Naive B cell (primary cell): ENCODE data around the gene UBE2L5. TPM values are rescaled to one million over a fixed set of nuclear protein-coding genes. Genes with fewer than 3 reads are reported as not detected.
"Not testable (repeated sequence)": the region's sequence is repeated elsewhere in the genome, so short reads cannot be mapped to it uniquely, and the experiment has no call there.

Source experiments
- ATAC-seq, 2 donors: fragments of 150-1000 bp; cut with Tn5 transposase; 2 replicates each; pipeline ENCODE4 v1.10.0; 2021; ENCODE audit warnings: low read depth in 2 of 2, mild to moderate bottlenecking in 2 of 2, moderate library complexity in 2 of 2
- DNase-seq: peaks from one replicate; pipeline ENCODE4 v3.0.0; 2022
- H3K27ac Mint-ChIP-seq, 6 donors: one replicate each; pipeline ENCODE4 v1.8.0; 2020 to 2022; ENCODE audit warnings: mild to moderate bottlenecking in 6 of 6, mixed read lengths in 6 of 6, moderate library complexity in 5 of 6, inconsistent platforms in 2 of 6
- H3K27me3 Mint-ChIP-seq, 3 donors: one replicate each; pipeline ENCODE4 v1.8.0; 2021 to 2022; ENCODE audit warnings: mixed read lengths in 3 of 3, mild to moderate bottlenecking in 1 of 3
- H3K36me3 Mint-ChIP-seq, 2 donors: one replicate each; pipeline ENCODE4 v1.8.0; 2020 to 2022; ENCODE audit warnings: mixed read lengths in 2 of 2, inconsistent platforms in 1 of 2, mild to moderate bottlenecking in 1 of 2
- H3K4me1 Mint-ChIP-seq, 3 donors: one replicate each; pipeline ENCODE4 v1.8.0; 2020 to 2022; ENCODE audit warnings: mixed read lengths in 3 of 3, inconsistent platforms in 1 of 3, mild to moderate bottlenecking in 1 of 3, moderate library complexity in 1 of 3
- H3K4me3 Mint-ChIP-seq, 8 donors: one replicate each; pipeline ENCODE4 v1.8.0; 2020 to 2022; ENCODE audit warnings: mild to moderate bottlenecking in 8 of 8, mixed read lengths in 8 of 8, moderate library complexity in 8 of 8, inconsistent platforms in 2 of 8
- H3K9me3 Mint-ChIP-seq, 7 donors: one replicate each; pipeline ENCODE4 v1.8.0; 2020 to 2022; ENCODE audit warnings: mixed read lengths in 7 of 7, mild to moderate bottlenecking in 5 of 7, inconsistent platforms in 2 of 7, moderate library complexity in 1 of 7
- polyA plus RNA-seq, 6 donors: library from polyadenylated mRNA; unstranded; fragments of 300-500 nt; fragmentation: Illumina TruSeq; gene quantifications; one replicate each; pipeline ENCODE4 v1.2.3, GENCODE V29; 2021; ENCODE audit warnings: low read depth in 6 of 6

The UBE2L5 gene
- polyA plus RNA-seq, 6 donors from 2014 or later = 0.19 to 0.31 TPM; not detected in 4

DNA sequence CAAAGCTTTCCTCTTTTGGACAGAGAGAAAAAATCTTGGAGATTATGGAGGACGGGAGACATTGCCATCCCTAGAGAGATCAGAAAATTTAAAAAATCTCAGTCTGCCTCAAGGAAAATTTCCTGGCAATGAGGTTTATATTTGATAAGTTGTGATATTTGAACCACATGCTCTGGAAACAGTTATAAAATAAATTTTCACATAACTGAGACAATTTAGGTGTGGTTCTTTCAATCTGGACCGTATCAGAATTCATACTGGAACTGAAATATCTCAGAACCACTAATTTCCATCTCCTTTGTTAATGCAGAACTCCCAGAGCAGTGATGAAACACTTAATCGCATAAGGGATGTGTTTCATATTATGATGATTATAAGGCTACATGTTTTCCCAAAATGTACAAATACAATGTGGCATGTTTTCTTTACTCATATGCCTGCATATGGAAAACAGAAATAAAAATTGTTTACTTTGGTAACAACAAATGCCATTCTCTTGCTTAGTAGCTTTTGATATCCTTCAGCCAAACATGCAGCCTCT, 13.7 kb downstream of the UBE2L5 start:
- Mint-ChIP-seq H3K36me3 (no peaks in the 10 kb centered on the region), H3K27me3 (no peaks in the 10 kb centered on the region), H3K9me3 (no peaks in the 10 kb centered on the region), H3K4me3 (no peak overlapping the region), H3K4me1 (peaks cover 11 to 24% (median 22%) of the 10 kb centered on the region in 3 donors), H3K27ac (peak overlapping the region in 1 of 6 donors; percentile 11)
- ATAC-seq = no peak
- DNase-seq = no peak

DNA sequence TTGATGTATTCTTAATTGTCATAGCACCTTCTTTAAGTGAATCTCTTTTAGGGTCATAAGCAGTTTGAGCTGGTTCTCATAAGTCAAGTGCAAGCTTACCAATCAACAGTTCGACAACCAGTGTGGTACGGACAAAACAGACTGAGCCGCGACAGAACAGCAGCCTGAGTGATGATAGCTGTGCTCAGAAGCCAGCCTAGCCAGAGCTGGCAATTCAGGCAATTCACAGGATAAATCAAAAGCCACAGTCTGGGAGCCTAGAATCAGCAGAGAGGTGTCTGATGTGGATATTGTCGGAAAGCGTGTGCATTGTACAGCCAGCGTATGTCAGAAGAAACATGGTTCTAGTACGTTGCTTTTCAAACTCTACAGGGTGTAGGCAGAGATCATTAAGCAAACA, 14.9 kb downstream of the UBE2L5 start:
- Mint-ChIP-seq H3K4me3 (no peak overlapping the region), H3K36me3 (no peaks in the 10 kb centered on the region), H3K27me3 (no peaks in the 10 kb centered on the region), H3K9me3 (no peaks in the 10 kb centered on the region), H3K27ac (peak overlapping the region in 1 of 6 donors; percentile 16), H3K4me1 (peaks cover 16 to 28% (median 26%) of the 10 kb centered on the region in 3 donors)
- DNase-seq (no peak), ATAC-seq (no peak)

GRCh38 chr13:30438286-30438685, 16.0 kb downstream of the UBE2L5 start:
- H3K4me3 Mint-ChIP-seq = no peak overlapping the region
- H3K4me1 Mint-ChIP-seq = peaks cover 21 to 38% (median 33%) of the 10 kb centered on the region in 3 donors
- no peaks in the 10 kb centered on the region for H3K36me3 Mint-ChIP-seq
- H3K9me3 Mint-ChIP-seq = no peaks in the 10 kb centered on the region
- H3K27me3 Mint-ChIP-seq = no peaks in the 10 kb centered on the region
- DNase-seq (no peak), ATAC-seq (no peak)
- peak overlapping the region in 1 of 6 donors; percentile 54 for H3K27ac Mint-ChIP-seq

GRCh38 chr13:30440910-30441703, 18.8 kb downstream of the UBE2L5 start:
- ATAC-seq (peak in 1 of 2 donors; percentile 8), DNase-seq (no peak)
- Mint-ChIP-seq H3K9me3 (no peaks in the 10 kb centered on the region), H3K27ac (peak overlapping the region in 4 of 6 donors; percentile 56 to 89 (median 85)), H3K4me1 (peaks cover 45 to 64% (median 60%) of the 10 kb centered on the region in 3 donors), H3K36me3 (no peaks in the 10 kb centered on the region), H3K27me3 (no peaks in the 10 kb centered on the region), H3K4me3 (peak overlapping the region in 6 of 8 donors; percentile 12 to 67 (median 43))

DNA sequence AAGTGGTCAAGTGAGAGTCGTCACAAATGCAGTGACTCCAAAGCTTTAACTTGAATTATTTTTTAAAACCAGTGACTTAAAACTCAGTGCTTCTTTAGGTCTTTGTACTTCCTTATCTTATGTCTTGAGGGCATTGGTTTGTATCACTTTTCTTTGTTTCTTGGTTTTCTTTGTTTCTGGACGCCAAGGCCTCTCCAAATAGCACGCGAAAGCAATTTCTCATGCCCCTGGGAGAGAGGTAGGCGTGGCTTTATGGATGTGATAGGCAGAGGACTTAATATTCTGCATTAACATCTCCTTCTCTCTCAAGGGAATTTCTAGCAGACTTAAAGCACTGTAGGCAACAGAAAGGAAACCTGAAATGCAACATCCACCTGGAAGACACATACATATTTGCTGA, 20.6 kb downstream of the UBE2L5 start:
- H3K4me3 Mint-ChIP-seq = peak overlapping the region; percentile 42 to 94 (median 84)
- peaks cover 55 to 82% (median 74%) of the 10 kb centered on the region in 3 donors for H3K4me1 Mint-ChIP-seq

GRCh38 chr13:30443491-30443890, 21.2 kb downstream of the UBE2L5 start:
- not testable (repeated sequence) for ATAC-seq, H3K27me3 Mint-ChIP-seq, H3K36me3 Mint-ChIP-seq, H3K9me3 Mint-ChIP-seq, DNase-seq
- H3K4me3 Mint-ChIP-seq = peak overlapping the region; percentile 73 to 96 (median 84)
- H3K4me1 Mint-ChIP-seq = peaks cover 52 to 85% (median 71%) of the 10 kb centered on the region in 3 donors
- peak overlapping the region; percentile 74 to 97 (median 94) for H3K27ac Mint-ChIP-seq

More for the DNA sequence above, 20.6 kb downstream of the UBE2L5 start:
- DNase-seq = peak; percentile 29
- Mint-ChIP-seq H3K27me3 (no peaks in the 10 kb centered on the region), H3K9me3 (no peaks in the 10 kb centered on the region), H3K36me3 (no peaks in the 10 kb centered on the region), H3K27ac (peak overlapping the region; percentile 74 to 97 (median 89))
- peak; percentile 15 to 29 for ATAC-seq

DNA sequence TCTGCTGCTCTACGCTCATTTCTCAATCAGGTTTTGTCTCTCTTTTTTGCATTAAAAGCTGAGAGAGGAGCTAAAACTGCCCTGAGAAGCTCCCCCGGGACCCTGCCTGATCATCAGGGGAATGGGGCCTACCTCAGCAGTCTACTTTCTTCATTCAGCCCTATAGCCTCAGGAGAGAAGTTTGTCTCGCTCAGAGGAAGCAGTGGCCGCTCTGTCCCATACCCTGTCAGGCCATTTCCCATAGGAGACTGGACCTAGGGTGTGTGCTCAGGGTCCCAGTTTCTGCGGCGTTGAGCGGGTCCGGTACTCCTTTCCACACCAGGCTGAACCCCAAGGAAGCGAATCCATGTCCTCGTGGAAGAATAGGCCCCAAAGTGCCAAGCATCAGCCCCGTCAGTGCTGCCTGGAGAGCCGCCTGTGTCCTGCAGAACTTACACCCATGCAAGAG, 21.7 kb downstream of the UBE2L5 start:
- Mint-ChIP-seq H3K27me3 (no peaks in the 10 kb centered on the region), H3K36me3 (no peaks in the 10 kb centered on the region), H3K9me3 (no peaks in the 10 kb centered on the region), H3K27ac (peak overlapping the region; percentile 79 to 97 (median 94)), H3K4me3 (peak overlapping the region; percentile 73 to 96 (median 84)), H3K4me1 (peaks cover 49 to 81% (median 66%) of the 10 kb centered on the region in 3 donors)
- peak; percentile 77 for DNase-seq
- ATAC-seq = peak; percentile 75 to 81

DNA sequence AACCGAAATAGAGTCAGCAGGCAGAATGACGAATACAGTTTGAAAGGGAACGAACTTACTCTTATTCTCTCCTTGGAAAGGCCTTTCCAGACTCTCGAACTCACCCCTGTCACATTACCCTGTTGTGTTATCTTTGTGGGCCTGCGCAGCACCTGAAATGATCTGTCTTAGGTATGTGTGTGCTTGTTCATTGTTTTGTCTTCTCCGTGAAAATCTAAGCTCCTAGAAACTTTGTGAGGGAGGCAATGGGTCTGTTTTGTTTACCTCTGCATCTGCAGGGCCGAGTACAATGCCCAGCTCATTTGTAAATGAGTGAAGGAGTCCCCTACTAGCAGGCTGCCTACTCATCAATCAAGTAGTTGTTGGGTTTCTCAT, 23.8 kb downstream of the UBE2L5 start:
- H3K36me3 Mint-ChIP-seq = no peaks in the 10 kb centered on the region
- H3K27me3 Mint-ChIP-seq = no peaks in the 10 kb centered on the region
- peak overlapping the region; percentile 18 to 96 (median 84) for H3K27ac Mint-ChIP-seq
- no peak for ATAC-seq
- no peaks in the 10 kb centered on the region for H3K9me3 Mint-ChIP-seq
- no peak for DNase-seq
- peaks cover 42 to 68% (median 50%) of the 10 kb centered on the region in 3 donors for H3K4me1 Mint-ChIP-seq
- H3K4me3 Mint-ChIP-seq = peak overlapping the region; percentile 77 to 96 (median 85)

GRCh38 chr13:30448441-30448840, 26.1 kb downstream of the UBE2L5 start:
- peaks cover 34 to 52% (median 45%) of the 10 kb centered on the region in 3 donors for H3K4me1 Mint-ChIP-seq
- no peaks in the 10 kb centered on the region for H3K27me3 Mint-ChIP-seq
- ATAC-seq (no peak), DNase-seq (no peak)
- peak overlapping the region in 2 of 6 donors; percentile 56 to 82 for H3K27ac Mint-ChIP-seq
- H3K36me3 Mint-ChIP-seq = no peaks in the 10 kb centered on the region
- H3K9me3 Mint-ChIP-seq = no peaks in the 10 kb centered on the region
- H3K4me3 Mint-ChIP-seq = no peak overlapping the region

DNA sequence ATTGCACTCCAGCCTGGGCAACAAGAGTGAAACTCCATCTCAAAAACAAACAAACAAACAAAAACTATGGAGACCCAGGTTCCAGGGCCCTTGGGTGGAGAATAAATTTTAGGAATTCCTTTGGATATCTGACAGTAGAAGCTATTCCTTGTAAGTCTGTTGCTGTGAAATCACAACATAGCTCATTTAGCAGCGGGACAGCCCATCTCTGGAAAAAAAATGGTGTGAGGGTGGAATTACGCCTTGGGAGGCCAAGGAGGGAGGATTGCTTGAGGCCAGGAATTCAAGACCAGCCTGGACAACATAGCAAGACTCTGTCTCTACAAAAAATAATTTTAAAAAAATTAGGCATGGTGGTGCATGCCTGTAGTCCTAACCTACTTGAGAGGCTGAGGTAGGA, 27.8 kb downstream of the UBE2L5 start:
- ATAC-seq (no peak), DNase-seq (no peak)
- Mint-ChIP-seq H3K36me3 (no peaks in the 10 kb centered on the region), H3K27ac (no peak overlapping the region), H3K4me1 (peaks cover 33 to 47% (median 40%) of the 10 kb centered on the region in 3 donors), H3K4me3 (no peak overlapping the region), H3K9me3 (no peaks in the 10 kb centered on the region), H3K27me3 (no peaks in the 10 kb centered on the region)

DNA sequence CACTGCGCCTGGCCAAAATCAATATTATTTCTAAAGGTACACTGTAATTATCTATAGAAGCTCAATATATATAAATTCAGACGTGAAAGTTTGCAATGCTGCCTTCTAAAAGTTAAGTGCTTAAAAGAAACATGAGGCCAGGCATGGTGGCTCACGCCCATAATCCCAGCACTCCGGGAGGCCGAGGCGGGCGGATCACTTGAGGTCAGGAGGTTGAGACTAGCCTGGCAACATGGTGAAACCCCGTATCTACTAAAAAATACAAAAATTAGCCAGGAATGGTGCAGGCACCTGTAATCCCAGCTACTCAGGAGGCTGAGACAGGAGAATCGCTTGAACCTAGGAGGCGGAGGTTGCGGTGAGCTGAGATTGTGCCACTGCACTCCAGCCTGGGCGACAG, 29.2 kb downstream of the UBE2L5 start:
- not testable (repeated sequence) for H3K4me3 Mint-ChIP-seq, ATAC-seq, H3K36me3 Mint-ChIP-seq, DNase-seq, H3K9me3 Mint-ChIP-seq, H3K27me3 Mint-ChIP-seq
- peaks cover 23 to 40% (median 31%) of the 10 kb centered on the region in 3 donors for H3K4me1 Mint-ChIP-seq
- peak overlapping the region in 1 of 6 donors; percentile 70 for H3K27ac Mint-ChIP-seq

GRCh38 chr13:30453727-30454126, 31.4 kb downstream of the UBE2L5 start:
- H3K27ac Mint-ChIP-seq = peak overlapping the region in 1 of 6 donors; percentile 42

GRCh38 chr13:30454991-30455390, 32.7 kb downstream of the UBE2L5 start:
- Mint-ChIP-seq H3K9me3 (no peaks in the 10 kb centered on the region), H3K27me3 (no peaks in the 10 kb centered on the region), H3K36me3 (no peaks in the 10 kb centered on the region), H3K4me3 (no peak overlapping the region), H3K27ac (peak overlapping the region in 2 of 6 donors; percentile 37 to 76), H3K4me1 (peaks cover 25 to 42% (median 33%) of the 10 kb centered on the region in 3 donors)
- DNase-seq = no peak
- ATAC-seq = no peak

More at GRCh38 chr13:30453727-30454126, 31.4 kb downstream of the UBE2L5 start:
- H3K36me3 Mint-ChIP-seq = no peaks in the 10 kb centered on the region
- H3K27me3 Mint-ChIP-seq = no peaks in the 10 kb centered on the region
- peak overlapping the region in 1 of 8 donors; percentile 1 for H3K4me3 Mint-ChIP-seq
- H3K4me1 Mint-ChIP-seq = peaks cover 21 to 34% (median 27%) of the 10 kb centered on the region in 3 donors
- peak; percentile 61 to 66 for ATAC-seq
- H3K9me3 Mint-ChIP-seq = no peaks in the 10 kb centered on the region
- DNase-seq = no peak
